Measurements from ENCODE around the gene KCNK16. TPM values are rescaled to one million over a fixed set of nuclear protein-coding genes. Genes with fewer than 3 reads are reported as not detected.

Gene KCNK16
- total and polyA plus RNA-seq, 2 of the 8 experiments (the other 6 are each of a cell fraction or from before 2014, with no cell fraction given) = not detected

GRCh38 chr6:39342692-39343395 lies 20.3 kb upstream of the KCNK16 start (continued):
- TF ChIP-seq JUND (IDR thresholded peaks at IDR 0.05; ENCODE audit: low read length) = no peak
- no peak for TF ChIP-seq SIN3A (conservative IDR thresholded peaks at IDR 0.05 in 1 of 2, IDR thresholded peaks at IDR 0.05 in 1 of 2; ENCODE audit: low read depth in 1 of 2, low read length in 2 of 2)
